ENCODE results near the gene ERBB4. TPM values are rescaled to one million over a fixed set of nuclear protein-coding genes. Genes with fewer than 3 reads are reported as not detected.

The ERBB4 gene
- total RNA-seq, 1 experiment from 2014 or later: not detected

DNA sequence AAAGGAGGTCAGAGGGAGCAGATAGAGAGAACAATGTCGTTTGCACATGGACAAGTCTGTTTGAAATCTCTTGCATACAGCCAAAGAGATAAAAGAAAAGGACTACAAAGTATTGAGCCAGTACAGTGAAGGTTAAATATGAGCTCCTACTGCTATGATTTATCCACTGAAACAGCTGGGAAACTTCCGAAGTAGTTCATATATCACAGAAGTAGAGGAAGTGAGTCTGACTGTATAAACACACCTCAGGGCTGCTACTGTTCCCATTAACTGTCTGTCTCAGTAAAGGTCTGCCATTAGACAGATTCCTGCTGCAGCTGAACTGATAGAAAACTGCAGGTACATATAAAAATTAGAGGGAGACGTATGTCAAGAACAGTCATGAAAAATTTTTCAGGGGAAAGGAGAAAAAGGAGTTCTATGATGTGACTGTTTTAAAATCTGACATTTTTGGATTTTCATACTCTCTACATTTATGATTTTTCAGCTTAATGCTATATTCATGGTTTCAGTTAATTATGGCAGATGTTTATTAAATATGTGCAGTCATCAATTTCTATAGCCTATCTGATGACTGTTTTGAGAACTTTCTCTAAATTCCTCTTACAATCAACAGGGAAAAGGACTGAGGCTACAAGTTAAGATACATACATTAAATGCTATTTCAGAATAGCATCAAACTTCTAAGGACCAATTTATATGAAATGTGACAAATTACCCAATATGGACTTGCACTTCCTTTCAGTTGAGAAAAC lies 364.7 kb downstream of the ERBB4 start:
- H3K27me3 Mint-ChIP-seq (ENCODE audit: insufficient read depth, unreplicated experiment): peaks cover 55% of the 10 kb centered on the region
- H3K36me3 Mint-ChIP-seq (ENCODE audit: insufficient read depth, unreplicated experiment): peaks cover 11% of the 10 kb centered on the region
- CTCF ChIA-PET: interaction anchor here (0.6 kb wide), 1 partner anchor 66 kb away, joined by 3 read pairs; no protein-coding TSS in a partner anchor
- no peak for TF ChIP-seq CTCF (IDR thresholded peaks at IDR 0.05; ENCODE audit: unreplicated experiment)
- DNase-seq (ENCODE audit: unreplicated experiment): no peak
- H3K4me3 Mint-ChIP-seq (ENCODE audit: unreplicated experiment): no peak overlapping the region
- H3K27ac Mint-ChIP-seq (ENCODE audit: low read depth, unreplicated experiment): no peak overlapping the region
- H3K4me1 Mint-ChIP-seq (ENCODE audit: insufficient read depth, unreplicated experiment): no peaks in the 10 kb centered on the region
- no peaks in the 10 kb centered on the region for H3K9me3 Mint-ChIP-seq (ENCODE audit: unreplicated experiment)
- intact Hi-C loops (cut with micrococcal nuclease): no loop called here
- POLR2A ChIA-PET: no interaction called here
- BruUV-seq (replicated peaks): no TSS peak

DNA sequence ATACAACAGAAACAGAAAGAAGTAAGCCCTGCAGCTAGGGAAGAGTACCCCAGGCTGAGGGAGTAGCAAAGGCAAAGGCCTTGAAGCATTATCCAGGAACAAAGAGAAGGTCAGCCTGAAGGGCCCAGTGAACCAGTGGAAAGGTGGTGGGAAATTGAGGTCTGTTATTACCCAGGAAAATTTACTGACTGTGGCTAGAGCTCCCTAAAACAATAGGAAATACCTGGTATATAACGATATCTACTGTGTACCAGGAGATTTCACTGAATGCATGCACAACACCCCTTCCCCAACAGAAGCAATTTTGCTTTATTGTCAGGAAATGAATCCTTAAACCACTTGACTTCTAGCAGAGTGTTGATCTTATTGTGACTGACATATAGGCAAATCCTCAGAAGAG lies 365.3 kb downstream of the ERBB4 start:
- intact Hi-C loops (cut with micrococcal nuclease): no loop called here
- DNase-seq (ENCODE audit: unreplicated experiment): no peak
- ChIA-PET POLR2A (no interaction called here), CTCF (no interaction called here)
- no peak for TF ChIP-seq CTCF (IDR thresholded peaks at IDR 0.05; ENCODE audit: unreplicated experiment)
- H3K36me3 Mint-ChIP-seq (ENCODE audit: insufficient read depth, unreplicated experiment): peaks cover 11% of the 10 kb centered on the region
- no peaks in the 10 kb centered on the region for H3K4me1 Mint-ChIP-seq (ENCODE audit: insufficient read depth, unreplicated experiment)
- no peaks in the 10 kb centered on the region for H3K9me3 Mint-ChIP-seq (ENCODE audit: unreplicated experiment)
- BruUV-seq (replicated peaks): no TSS peak
- no peak overlapping the region for H3K4me3 Mint-ChIP-seq (ENCODE audit: unreplicated experiment)
- no peak overlapping the region for H3K27ac Mint-ChIP-seq (ENCODE audit: low read depth, unreplicated experiment)
- peaks cover 49% of the 10 kb centered on the region for H3K27me3 Mint-ChIP-seq (ENCODE audit: insufficient read depth, unreplicated experiment)

DNA sequence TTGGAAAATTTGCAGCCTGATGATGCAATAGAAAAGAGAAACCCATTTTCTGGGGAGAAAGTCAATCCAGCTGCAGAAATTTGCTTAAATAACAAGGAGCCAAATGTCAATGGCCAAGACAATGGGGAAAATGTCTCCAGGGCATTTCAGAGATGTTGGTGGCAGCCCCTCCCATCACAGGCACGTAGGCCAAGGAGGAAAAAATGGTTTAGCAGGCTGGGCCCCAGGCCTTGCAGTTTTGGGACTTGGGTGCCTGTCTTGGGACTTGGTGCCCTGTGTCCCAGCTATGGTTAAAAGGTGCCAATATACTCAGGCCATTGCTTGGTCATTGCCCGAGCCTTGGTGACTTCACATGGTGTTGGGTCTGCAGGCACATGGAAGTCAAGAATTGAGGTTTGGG lies 368.2 kb downstream of the ERBB4 start:
- no peak for DNase-seq (ENCODE audit: unreplicated experiment)
- POLR2A ChIA-PET: no interaction called here
- intact Hi-C loops (cut with micrococcal nuclease): no loop called here
- Mint-ChIP-seq H3K27me3 (ENCODE audit: insufficient read depth, unreplicated experiment) (peaks cover 41% of the 10 kb centered on the region), H3K4me1 (ENCODE audit: insufficient read depth, unreplicated experiment) (no peaks in the 10 kb centered on the region), H3K4me3 (ENCODE audit: unreplicated experiment) (no peak overlapping the region), H3K27ac (ENCODE audit: low read depth, unreplicated experiment) (no peak overlapping the region), H3K9me3 (ENCODE audit: unreplicated experiment) (no peaks in the 10 kb centered on the region), H3K36me3 (ENCODE audit: insufficient read depth, unreplicated experiment) (peaks cover 11% of the 10 kb centered on the region)
- no TSS peak for BruUV-seq (replicated peaks)
- CTCF ChIA-PET: interaction anchor here (0.6 kb wide), 1 partner anchor 305 kb away, joined by 3 read pairs; no protein-coding TSS in a partner anchor
- TF ChIP-seq CTCF (IDR thresholded peaks at IDR 0.05; ENCODE audit: unreplicated experiment): no peak

GRCh38 chr2:212158081-212158480 lies 380.5 kb downstream of the ERBB4 start:
- POLR2A ChIA-PET: no interaction called here
- Mint-ChIP-seq H3K27ac (ENCODE audit: low read depth, unreplicated experiment) (no peak overlapping the region), H3K4me3 (ENCODE audit: unreplicated experiment) (no peak overlapping the region), H3K4me1 (ENCODE audit: insufficient read depth, unreplicated experiment) (no peaks in the 10 kb centered on the region), H3K9me3 (ENCODE audit: unreplicated experiment) (no peaks in the 10 kb centered on the region), H3K27me3 (ENCODE audit: insufficient read depth, unreplicated experiment) (peaks cover 47% of the 10 kb centered on the region), H3K36me3 (ENCODE audit: insufficient read depth, unreplicated experiment) (no peaks in the 10 kb centered on the region)
- no peak for TF ChIP-seq CTCF (IDR thresholded peaks at IDR 0.05; ENCODE audit: unreplicated experiment)
- BruUV-seq (replicated peaks): no TSS peak
- DNase-seq (ENCODE audit: unreplicated experiment): no peak
- intact Hi-C loops (cut with micrococcal nuclease): no loop called here
- CTCF ChIA-PET: interaction anchor here (0.9 kb wide), 1 partner anchor 19 kb away, joined by 3 read pairs; no protein-coding TSS in a partner anchor
